GM18858 (cell line): ENCODE data around the gene NWD2.

Experiments used
- ATAC-seq: cut with Tn5 transposase; IDR thresholded peaks from one replicate; pipeline ENCODE4 v1.9.1; 2021; ENCODE audit not compliant: unreplicated experiment

The NWD2 gene

GRCh38 chr4:37437163-37437562, 192.6 kb downstream of the NWD2 start:
- no peak for ATAC-seq

GRCh38 chr4:37438564-37439279, 194.2 kb downstream of the NWD2 start:
- no peak for ATAC-seq

DNA sequence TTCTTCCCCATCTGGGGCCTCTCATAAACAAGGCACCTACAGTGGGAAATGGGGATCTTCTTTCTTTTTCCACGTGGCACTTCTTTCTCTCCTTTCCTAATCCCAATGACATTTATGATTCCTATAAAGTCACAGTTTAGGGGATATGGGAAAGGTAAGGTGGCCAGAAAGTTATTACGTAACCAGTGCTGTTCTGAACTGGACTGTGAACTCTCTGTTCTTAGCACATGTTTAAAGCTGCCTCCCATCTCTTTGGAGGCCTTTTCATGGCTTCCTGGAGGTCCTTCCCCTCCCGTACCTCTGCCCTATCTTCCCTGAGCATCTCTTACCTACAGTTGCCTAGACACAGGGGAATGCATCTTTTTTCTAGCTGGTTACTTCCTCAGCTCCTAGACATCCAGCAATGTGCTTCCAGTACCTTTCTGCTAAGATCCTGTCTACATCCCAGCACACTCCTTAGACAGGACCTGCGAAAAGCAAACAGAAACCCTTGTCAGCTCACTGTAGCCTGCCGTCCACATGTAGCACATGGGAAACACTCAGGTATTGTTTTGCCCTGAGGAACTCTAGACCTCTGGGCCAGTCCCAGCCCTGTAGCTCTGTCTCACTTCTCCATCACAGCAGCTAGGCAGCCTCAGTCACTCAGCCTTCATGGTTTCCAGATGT, 195.4 kb downstream of the NWD2 start:
- no peak for ATAC-seq

- no peak for ATAC-seq
Observed at GRCh38 chr4:37440501-37440900, 196.0 kb downstream of the NWD2 start.

GRCh38 chr4:37441231-37442061, 196.9 kb downstream of the NWD2 start:
- no peak for ATAC-seq

GRCh38 chr4:37442062-37442323, 197.4 kb downstream of the NWD2 start:
- no peak for ATAC-seq

DNA sequence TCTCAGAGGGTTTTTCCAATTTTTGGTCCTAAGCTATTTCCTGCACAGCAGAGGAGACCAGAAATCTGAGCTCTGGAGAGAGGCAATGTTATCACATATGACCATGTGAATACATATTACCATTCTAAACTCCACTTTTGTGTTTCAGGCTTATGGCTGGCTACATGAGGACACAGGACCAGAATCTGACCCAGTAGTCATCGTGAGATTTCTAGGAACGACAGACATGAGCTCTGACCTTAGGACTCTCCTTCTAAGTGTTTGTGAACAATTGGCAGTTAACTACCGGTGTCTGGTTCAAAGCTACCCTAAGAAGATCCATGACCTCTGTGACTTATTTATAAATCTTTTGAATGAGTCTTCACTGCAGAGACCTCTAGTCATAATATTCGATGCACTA, 198.6 kb downstream of the NWD2 start:
- no peak for ATAC-seq

DNA sequence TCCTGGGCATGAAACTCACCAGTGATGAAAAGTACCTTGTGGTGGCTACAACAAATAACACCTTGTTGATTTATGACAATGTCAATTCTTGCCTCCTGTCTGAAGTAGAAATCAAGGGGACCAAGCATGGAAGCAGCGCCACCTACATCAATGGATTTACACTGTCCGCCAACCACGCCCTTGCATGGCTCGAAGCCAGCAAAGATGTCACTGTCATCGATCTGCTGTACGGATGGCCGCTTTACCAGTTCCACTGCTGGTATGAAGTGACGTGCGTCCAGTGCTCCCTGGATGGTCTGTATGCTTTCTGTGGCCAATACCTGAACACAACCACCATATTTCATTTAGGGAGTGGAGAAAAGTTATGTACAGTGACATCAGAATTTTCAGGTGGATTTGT, 200.5 kb downstream of the NWD2 start:
- no peak for ATAC-seq

DNA sequence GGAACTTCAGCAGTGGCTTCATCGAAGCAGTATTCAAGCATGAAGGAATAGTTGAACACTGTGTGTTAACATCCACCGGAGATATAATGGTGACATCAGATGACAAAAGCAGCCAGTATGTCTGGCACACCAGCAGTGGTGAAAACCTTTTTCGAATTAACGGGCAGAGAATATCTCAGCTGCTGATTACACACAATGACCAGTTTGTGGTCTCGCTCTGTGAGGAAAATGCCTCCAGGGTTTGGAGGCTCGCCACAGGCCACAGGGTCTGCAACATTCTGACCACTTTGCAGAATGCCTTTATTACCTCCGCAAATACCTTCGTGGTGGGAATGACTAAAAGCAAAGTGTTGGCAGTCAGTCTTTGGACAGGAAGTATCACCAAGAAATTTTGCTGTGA, 201.5 kb downstream of the NWD2 start:
- ATAC-seq, result no peak

GRCh38 chr4:37447886-37448285, 203.3 kb downstream of the NWD2 start:
- no peak for ATAC-seq

GRCh38 chr4:37450309-37450708, 205.8 kb downstream of the NWD2 start:
- ATAC-seq, result no peak

DNA sequence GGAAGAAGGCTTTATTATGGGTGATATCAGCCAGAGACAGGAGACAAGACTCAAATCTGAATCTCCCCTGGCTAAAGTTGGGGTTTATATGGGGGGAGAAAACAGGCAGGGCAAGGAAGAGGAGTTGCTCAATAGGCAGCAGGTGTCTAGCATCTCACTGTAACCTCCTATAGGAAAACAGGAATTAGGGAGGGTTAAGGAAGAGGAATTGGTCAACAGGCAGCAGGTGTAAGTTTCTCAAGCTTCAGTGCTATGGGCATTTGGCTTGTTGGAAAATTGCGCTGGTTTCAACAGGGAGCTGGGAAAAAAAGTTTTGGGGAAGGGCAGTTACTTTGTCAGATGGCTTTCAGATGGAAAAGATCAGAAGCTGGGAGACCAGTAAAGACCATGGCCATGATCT, 206.4 kb downstream of the NWD2 start:
- ATAC-seq, result no peak

DNA sequence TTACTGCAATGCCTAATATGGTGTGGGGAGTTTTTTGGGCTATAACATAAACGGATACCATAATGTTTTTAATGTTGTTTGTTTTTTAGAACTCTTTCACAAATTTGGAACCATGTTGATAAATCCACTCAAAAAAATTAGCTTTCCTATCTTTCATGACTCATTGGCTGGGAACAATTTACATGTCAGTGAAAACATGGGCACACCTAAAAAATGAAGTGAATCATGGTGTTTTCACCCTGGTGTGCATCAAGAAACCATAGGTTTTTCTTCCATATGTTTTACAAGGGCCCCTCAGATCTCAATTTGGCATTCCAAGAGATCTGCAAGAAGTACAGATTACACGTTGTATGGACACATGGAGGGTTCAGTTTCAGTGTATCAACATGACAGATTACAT, 207.1 kb downstream of the NWD2 start:
- ATAC-seq, result no peak

GRCh38 chr4:37452952-37453280, 208.4 kb downstream of the NWD2 start:
- ATAC-seq, result peak; percentile 66

- ATAC-seq, result peak; percentile 80
Observed at GRCh38 chr4:37453281-37453998, 208.9 kb downstream of the NWD2 start.

GRCh38 chr4:37453999-37454800, 209.7 kb downstream of the NWD2 start:
- ATAC-seq, result no peak

- no peak for ATAC-seq
Observed at GRCh38 chr4:37455301-37456131, 211.0 kb downstream of the NWD2 start.

DNA sequence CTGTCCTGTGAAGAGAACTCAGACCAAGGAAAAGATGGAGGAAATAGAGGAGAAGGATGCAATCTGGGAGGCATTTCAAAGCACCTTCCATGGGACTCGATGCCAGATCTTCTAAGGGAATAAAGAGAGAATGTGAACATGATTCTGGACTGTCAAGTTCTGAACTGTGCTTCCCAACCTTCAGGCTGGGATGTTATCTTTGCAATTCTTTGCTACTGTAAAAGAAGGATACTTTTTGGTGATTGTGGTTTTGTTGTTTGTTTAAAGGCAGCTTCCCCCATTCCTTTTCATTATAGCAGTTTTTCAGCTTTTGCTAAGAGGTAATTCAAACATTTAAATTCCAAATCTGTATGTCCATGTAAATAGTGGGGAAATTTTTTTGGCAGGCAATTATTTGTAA, 217.3 kb downstream of the NWD2 start:
- ATAC-seq, result no peak

DNA sequence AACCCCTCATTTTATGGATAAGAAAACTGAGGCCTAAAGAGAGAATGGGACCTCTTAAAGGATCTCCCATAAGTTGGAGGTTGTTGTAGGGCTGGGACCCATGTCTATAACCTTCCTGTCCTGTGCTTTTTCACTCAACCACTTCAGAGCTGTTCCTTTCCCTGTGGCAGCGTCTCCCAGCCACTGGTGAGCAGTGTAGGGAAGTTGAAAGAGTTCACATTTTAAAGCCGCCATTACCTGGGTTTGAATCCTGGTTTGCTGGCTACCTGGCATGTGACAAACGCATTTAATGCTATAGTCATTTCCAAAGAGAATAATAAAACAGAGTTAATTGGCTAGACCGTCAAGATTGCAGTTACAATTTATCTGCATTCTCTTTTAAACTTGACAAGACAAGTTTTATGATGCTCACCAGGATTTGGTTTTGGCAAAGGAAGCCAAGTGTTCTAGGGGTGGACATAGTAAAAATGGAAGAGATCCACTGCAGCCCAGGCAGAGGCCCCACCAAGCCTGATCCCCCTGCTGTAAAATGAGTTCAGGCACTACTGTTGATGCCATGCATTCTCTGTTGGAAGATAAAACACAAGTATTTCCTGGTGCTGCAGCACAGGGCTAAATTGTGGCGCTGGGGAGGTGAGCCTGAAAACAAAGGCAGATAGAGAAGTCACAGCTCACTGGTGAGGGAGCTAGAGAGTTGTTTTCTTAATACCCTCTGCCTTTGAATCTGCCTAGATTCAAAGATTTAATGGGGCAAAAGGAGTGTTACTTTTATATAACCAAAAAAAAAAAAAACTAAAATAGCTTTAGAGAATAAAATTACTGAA, 218.7 kb downstream of the NWD2 start:
- no peak for ATAC-seq
